Inflammatory macrophage (primary cell): ENCODE results near the gene DPF1.
"Not testable (repeated sequence)": the region's sequence is repeated elsewhere in the genome, so short reads cannot be mapped to it uniquely, and the experiment has no call there.

ENCODE experiments used
- DNase-seq, 2 donors: peaks; one replicate each; pipeline ENCODE4 v3.0.0-alpha.2; 2020 to 2022

The DPF1 gene

DNA sequence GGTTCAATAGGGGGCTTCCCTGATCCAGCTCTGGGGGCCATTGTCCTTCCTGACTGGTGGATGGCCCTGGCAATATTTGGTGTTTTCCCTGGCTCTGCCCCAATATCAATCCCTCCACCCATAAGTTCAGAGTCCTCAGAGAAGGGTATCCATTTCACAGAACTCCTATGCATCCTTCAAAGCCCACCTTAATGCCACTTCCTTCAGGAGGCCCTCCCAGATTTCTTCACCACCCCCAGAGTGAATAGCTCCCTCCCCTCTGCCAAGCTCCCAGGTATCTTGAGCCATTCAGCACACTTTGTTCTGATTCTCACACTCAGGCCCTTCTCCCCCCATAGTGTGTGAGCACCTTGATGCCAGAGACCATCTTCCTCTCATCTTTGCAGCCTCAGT is 26.4 kb upstream of the DPF1 start:
- no peak for DNase-seq

GRCh38 chr19:38248421-38248820 is 24.4 kb upstream of the DPF1 start:
- DNase-seq: no peak

DNA sequence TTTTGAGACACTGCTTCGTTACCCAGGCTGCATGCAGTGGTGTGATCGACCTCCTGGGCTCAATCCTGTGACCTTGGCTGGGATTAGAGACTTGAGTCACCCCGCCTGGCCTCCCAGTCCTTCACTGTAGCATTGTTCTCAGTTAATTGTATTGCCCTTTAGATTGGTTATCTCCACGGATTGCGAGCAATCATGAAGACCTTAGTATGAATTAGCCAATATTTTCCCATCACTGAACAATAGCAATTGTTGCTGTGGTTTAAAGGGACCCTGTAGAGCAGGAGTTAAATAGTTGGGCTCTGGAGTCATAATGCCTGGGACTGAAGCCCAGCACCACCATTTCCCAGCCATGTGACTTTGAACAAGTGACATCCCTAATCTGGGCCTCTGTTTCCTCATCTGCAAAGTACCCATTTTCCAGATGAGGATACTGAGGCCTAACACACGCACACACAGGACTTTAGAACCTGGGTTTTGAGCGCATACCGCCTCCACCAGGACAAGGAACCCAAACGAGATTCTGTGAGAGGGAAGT is 23.8 kb upstream of the DPF1 start:
- no peak for DNase-seq

DNA sequence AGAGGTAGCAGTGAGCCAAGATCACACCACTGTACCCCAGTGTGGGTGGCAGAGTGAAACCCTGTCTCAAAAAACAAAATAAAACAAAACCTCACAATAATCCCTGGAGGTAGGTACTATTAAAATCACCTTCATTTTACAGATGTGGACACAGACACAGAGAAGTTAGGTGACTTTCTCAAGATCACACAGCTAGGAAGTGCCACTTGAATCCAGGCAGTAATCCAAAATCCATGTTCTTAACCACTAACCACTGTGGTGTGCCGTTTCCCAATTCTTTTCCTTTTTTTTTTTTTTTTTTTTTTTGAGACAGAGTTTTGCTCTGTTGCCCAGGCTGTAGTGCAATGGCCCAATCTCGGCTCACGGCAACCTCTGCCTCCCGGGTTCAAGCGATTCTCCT is 23.1 kb upstream of the DPF1 start:
- DNase-seq: no peak

DNA sequence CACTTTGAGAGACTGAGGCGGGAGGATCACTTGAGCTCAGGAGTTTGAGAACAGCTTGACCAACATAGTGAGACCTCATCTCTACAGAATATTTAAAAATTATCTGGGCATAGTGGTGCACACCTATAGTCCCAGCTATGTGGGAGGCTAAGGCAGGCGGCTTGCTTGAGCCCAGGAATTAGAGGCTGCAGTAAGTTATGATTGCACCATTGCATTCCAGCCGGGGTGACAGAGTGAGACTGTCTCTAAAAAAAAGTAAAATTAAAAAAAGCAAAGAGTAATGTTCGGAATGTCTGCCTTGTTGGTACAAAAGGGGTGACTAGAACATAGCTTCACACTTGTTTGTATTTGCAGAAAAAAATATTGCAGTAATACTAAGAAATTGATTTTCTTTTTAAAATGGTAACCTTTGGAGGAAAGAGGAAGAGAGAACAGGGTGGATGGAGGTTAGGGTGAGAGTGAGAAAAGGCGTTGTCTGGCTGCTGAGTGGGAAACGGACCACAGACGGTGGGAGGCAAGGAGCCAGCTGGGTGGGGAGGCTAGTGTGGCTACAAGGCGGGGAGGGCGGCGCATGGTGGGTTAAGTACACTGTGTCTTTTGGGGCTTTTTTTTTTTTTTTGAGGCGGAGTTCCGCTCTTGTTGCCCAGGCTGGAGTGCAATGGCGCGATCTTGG is 21.9 kb upstream of the DPF1 start:
- DNase-seq: no peak

DNA sequence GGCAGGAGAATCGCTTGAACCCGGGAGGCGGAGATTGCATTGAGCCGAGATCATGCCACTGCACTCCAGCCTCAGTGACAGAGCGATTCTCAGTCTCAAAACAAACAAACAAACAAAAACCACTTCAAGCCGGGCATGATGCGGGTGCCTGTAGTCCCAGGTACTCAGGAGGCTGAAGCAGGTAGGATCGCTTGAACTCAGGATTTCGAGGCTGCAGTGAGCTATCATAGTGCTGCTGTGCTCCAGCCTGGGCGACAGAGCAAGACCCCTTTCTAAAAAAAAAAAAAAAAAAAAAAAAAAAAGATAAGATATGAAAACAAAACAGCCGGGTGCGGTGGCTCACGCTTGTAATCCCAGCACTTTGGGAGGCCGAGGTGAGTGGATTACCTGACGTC is 19.3 kb upstream of the DPF1 start:
- no peak for DNase-seq

- no peak for DNase-seq
These were observed 15.8 kb upstream of the DPF1 start for GRCh38 chr19:38239816-38240215.

- no peak for DNase-seq
These were observed 10.6 kb upstream of the DPF1 start for GRCh38 chr19:38234615-38235014.

- DNase-seq: peak; percentile 88 to 89
These were observed 9.8 kb upstream of the DPF1 start for GRCh38 chr19:38233740-38234251.

DNA sequence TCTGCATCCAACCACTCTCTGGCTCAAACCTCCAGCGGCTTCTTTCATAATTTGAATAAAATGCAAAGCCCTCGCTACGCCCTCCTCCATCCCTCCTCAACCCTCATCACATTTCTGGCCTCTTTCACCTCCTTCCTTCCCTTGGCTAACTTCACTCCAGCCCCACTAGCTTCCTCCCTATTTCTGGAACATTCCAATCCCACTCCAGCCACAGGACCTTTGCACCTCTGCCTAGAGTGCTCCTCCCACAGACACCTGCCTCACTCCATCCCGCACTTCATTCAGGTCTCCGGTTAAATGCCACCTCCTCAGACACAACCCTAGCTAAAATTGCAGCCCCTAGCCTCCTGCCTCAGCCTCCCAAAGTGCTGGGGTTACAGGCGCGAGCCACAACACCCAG is 7.9 kb upstream of the DPF1 start:
- no peak for DNase-seq

DNA sequence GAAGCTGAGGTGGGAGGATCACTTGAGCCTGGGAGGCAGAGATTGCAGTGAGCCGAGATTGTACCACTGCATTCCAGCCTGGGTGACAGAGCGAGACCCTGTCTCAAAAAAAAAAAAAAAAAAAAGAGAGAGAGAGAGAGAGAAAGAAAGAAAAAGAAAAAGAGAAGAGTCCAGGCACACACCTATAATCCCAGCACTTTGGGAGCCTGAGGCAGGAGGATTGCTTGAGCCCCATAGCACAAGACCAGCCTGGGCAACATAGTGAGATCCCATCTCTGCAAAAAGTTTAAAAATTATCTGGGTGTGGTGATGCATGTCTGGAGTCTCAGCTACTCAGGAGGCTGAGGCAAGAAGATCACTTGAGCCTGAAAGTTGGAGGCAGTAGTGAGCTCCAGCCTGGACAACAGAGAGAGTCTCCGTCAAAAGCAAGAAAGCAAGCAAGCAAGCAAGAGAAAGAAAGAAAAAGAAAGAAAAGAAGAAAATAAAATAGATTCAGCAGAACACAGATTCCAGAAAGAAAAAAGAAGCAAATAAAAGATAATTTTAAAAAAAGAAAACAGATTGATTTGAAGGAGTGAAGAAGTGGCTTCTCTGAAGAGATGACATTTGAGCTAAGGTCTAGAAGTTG is 6.6 kb upstream of the DPF1 start:
- not testable (repeated sequence) for DNase-seq

DNA sequence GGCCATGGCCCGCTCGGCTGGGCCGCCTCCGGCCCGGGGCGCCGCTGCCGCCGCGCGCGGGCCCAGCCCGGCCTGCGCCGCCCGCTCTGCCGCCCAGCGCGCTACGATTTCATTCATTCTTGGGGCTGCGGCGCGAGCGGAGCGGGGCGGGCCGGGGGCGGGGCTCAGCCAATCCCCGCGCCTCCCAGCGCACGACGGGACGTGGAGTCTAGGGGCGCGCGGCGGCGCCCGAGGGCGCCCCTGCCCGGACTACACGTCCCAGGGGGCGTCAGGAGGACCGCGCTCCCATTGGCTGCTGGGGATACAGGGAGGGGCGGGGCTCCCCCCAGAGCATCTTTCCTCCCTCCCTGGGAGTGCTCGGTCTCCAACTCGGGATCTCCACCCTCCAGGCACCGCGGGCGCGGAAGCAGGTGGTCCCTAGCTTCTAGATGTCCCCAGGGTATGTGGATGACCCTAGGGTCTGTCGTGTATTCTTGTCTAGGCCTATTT is 5.6 kb upstream of the DPF1 start:
- DNase-seq: peak; percentile 15 to 40

DNA sequence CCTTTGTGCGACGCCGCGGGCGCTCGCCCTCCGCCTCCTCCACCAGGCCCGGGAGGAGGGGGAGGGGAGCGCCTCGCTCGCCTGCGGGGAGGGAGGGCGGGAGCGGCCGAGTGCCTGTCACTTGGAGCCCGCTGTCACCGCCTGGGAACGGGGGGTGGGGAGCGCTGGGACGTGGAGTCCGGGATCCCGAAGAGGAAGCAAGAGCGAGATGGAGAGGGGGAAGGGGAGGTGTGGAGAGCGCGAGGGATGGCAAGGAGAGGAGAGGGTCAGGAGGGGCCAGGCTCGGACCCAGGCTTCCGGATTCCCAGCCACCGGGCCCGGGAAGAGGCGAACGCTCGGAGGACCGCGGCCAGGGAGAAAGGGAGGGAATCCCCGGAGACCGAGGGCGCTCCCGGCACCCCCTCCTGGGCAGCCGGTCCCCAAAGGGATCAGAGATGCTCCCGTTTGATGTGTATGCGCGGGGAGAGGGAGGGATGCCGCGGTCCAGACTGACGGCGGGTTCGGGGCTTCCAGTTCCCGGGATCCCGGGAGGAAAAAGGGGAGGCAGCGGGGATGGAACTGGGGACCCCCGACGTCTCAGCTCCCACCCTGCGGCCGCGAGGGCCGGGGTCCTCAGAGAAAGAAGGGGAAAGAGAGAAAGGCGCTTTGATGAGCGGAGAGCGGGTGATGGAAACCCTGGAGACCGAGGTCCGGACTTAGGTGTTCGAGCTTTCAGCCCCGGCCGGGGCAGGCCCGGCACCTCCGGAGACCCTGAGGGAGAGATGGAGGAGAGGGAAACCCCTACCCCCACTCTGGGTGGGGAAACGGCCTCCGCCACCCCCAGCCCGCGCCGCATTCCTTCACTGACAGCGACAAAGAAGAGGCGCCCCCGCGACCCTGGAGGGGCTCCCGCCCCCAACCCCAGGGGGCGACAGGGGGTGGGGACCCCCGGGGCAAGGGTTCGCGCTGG is 4.7 kb upstream of the DPF1 start:
- DNase-seq: no peak

DNA sequence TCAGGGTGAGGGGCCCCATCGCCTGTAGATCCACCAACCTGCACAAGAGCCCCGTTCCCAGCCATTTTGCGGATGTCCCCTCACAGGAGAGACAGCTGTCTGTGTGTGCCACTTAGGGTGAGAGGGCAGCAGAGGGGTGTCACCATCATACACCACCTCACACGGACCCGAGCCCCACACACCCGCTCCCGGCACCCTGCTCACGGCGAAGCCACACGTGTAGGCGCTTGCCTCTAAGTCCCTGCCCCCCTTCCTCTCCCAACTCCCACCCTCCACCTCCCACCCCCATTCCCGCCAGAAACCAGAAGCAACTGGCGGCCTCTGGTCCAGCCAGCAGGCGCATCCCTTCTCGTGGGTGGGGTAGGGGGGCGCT is 4.0 kb upstream of the DPF1 start:
- DNase-seq: no peak

- DNase-seq: no peak
These were observed 3.4 kb upstream of the DPF1 start for GRCh38 chr19:38227287-38228004.

DNA sequence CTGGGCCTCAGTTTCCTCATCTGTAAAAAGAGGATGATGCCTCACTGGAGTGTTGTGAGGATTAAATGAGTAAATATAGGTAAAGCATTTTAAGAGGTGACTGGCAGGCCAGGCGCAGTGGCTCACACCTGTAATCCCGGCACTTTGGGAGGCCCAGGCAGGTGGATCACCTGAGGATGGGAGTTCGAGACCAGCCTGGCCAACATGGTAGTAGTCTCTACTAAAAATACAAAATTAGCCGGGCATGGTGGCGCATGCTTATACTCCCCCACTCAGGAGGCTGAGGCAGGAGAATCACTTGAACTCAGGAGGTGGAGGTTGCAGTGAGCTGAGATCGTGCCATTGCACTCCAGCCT is 819 bp upstream of the DPF1 start:
- not testable (repeated sequence) for DNase-seq

- no peak for DNase-seq
These were observed 407 bp downstream of the DPF1 start for GRCh38 chr19:38223617-38224013.

- DNase-seq: no peak
These were observed 901 bp downstream of the DPF1 start for GRCh38 chr19:38223119-38223523.

GRCh38 chr19:38221919-38222830 is 1.8 kb downstream of the DPF1 start:
- no peak for DNase-seq

DNA sequence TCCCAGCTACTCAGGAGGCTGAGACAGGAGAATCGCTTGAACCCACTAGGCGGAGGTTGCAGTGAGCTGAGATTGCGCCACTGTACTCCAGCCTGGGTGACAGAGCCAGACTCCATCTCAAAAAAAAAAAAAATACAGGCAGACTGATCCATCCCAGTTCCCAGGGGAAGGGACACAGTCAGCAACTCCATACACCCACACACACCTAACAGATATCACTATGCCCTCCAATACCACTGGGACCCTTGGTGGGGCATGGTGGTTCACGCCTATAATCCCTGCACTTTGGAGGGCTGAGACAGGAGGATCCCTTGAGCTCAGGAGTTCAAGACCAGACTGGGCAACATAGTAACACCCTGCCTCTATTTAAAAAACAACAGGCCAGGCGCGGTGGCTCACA is 2.6 kb downstream of the DPF1 start:
- no peak for DNase-seq

- DNase-seq: no peak
These were observed 4.8 kb downstream of the DPF1 start for GRCh38 chr19:38219221-38219620.
